ENCODE results near the gene TPH2.

The TPH2 gene

GRCh38 chr12:72074956-72075355 lies 136.3 kb downstream of the TPH2 start:
- no peak overlapping the region for H3K27ac ChIP-seq

GRCh38 chr12:72075401-72075800 lies 136.8 kb downstream of the TPH2 start:
- H3K27me3 ChIP-seq (ENCODE audit: insufficient read depth, low read depth, severe bottlenecking) = no peaks in the 10 kb centered on the region
- TF ChIP-seq CTCF (IDR thresholded peaks at IDR 0.05; ENCODE audit: low read depth, low read length) = no peak

More at GRCh38 chr12:72074956-72075355, 136.3 kb downstream of the TPH2 start:
- Histone ChIP-seq H3K9me3 (ENCODE audit: severe bottlenecking) (peaks cover 7% of the 10 kb centered on the region), H3K27me3 (ENCODE audit: insufficient read depth, low read depth, severe bottlenecking) (no peaks in the 10 kb centered on the region), H3K36me3 (no peaks in the 10 kb centered on the region), H3K4me3 (ENCODE audit: low read depth, low read length) (no peak overlapping the region)
- no peak for TF ChIP-seq CTCF (IDR thresholded peaks at IDR 0.05; ENCODE audit: low read depth, low read length)
- no peak for DNase-seq

GRCh38 chr12:72075891-72076557 lies 137.4 kb downstream of the TPH2 start:
- Histone ChIP-seq H3K27ac (no peak overlapping the region), H3K4me3 (ENCODE audit: low read depth, low read length) (no peak overlapping the region), H3K36me3 (no peaks in the 10 kb centered on the region), H3K9me3 (ENCODE audit: severe bottlenecking) (peaks cover 2% of the 10 kb centered on the region), H3K27me3 (ENCODE audit: insufficient read depth, low read depth, severe bottlenecking) (no peaks in the 10 kb centered on the region)
- peak; percentile 78 for DNase-seq
- TF ChIP-seq CTCF (IDR thresholded peaks at IDR 0.05; ENCODE audit: low read depth, low read length) = peak; percentile 18; the same call in 1 of the 2 replicates

More at GRCh38 chr12:72075401-72075800, 136.8 kb downstream of the TPH2 start:
- peak; percentile 80 for DNase-seq
- Histone ChIP-seq H3K27ac (no peak overlapping the region), H3K9me3 (ENCODE audit: severe bottlenecking) (peaks cover 7% of the 10 kb centered on the region), H3K4me3 (ENCODE audit: low read depth, low read length) (no peak overlapping the region), H3K36me3 (no peaks in the 10 kb centered on the region)

- Histone ChIP-seq H3K27me3 (ENCODE audit: insufficient read depth, low read depth, severe bottlenecking) (no peaks in the 10 kb centered on the region), H3K27ac (no peak overlapping the region), H3K9me3 (ENCODE audit: severe bottlenecking) (no peaks in the 10 kb centered on the region), H3K36me3 (no peaks in the 10 kb centered on the region), H3K4me3 (ENCODE audit: low read depth, low read length) (no peak overlapping the region)
- no peak for TF ChIP-seq CTCF (IDR thresholded peaks at IDR 0.05; ENCODE audit: low read depth, low read length)
- DNase-seq = no peak
These were observed 137.9 kb downstream of the TPH2 start for GRCh38 chr12:72076558-72076915.

GRCh38 chr12:72077111-72077820 lies 138.6 kb downstream of the TPH2 start:
- no peak for TF ChIP-seq CTCF (IDR thresholded peaks at IDR 0.05; ENCODE audit: low read depth, low read length)
- H3K4me3 ChIP-seq (ENCODE audit: low read depth, low read length) = no peak overlapping the region
- no peak for DNase-seq

More at GRCh38 chr12:72077111-72077820, 138.6 kb downstream of the TPH2 start:
- no peaks in the 10 kb centered on the region for H3K9me3 ChIP-seq (ENCODE audit: severe bottlenecking)
- H3K27ac ChIP-seq = no peak overlapping the region
- H3K36me3 ChIP-seq = no peaks in the 10 kb centered on the region
- H3K27me3 ChIP-seq (ENCODE audit: insufficient read depth, low read depth, severe bottlenecking) = no peaks in the 10 kb centered on the region

All from WERI-Rb-1 (cell line).